Measurements from ENCODE around the gene UBE2Z. TPM values are rescaled to one million over a fixed set of nuclear protein-coding genes. Genes with fewer than 3 reads are reported as not detected.

UBE2Z gene
- total RNA-seq, 2 experiments from 2014 or later = 52.3 to 81.1 TPM

DNA sequence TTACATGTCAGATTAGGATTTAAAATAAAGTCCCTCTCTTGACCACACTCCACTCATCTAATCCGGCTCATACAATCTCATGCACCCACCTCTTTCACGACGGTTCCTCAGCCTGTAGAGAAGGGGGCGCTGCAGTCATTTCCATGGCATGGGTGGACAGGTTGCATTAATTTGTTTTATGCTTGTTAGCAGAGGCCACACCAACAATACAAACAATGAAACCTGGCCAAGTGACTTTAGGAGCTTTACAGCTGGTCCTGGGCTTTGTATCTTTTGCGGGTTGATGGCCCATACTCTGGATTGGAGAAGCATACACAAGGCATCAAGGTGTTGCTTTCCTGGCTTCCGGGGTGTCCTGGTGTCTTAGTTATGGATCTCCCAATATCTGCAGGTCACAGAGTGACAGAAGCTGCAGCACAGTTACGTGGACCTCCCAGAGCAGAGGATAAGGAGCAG lies 46.1 kb downstream of the UBE2Z start:
- no peak for TF ChIP-seq EZH2phosphoT487 (IDR thresholded peaks at IDR 0.05; ENCODE audit: borderline replicate concordance, low read depth, low read length)
- TF ChIP-seq, protein P1, sequence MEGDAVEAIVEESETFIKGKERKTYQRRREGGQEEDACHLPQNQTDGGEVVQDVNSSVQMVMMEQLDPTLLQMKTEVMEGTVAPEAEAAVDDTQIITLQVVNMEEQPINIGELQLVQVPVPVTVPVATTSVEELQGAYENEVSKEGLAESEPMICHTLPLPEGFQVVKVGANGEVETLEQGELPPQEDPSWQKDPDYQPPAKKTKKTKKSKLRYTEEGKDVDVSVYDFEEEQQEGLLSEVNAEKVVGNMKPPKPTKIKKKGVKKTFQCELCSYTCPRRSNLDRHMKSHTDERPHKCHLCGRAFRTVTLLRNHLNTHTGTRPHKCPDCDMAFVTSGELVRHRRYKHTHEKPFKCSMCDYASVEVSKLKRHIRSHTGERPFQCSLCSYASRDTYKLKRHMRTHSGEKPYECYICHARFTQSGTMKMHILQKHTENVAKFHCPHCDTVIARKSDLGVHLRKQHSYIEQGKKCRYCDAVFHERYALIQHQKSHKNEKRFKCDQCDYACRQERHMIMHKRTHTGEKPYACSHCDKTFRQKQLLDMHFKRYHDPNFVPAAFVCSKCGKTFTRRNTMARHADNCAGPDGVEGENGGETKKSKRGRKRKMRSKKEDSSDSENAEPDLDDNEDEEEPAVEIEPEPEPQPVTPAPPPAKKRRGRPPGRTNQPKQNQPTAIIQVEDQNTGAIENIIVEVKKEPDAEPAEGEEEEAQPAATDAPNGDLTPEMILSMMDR (conservative IDR thresholded peaks at IDR 0.05; ENCODE audit: low read length) = peak; percentile 73
- no peak overlapping the region for H2AFZ ChIP-seq (ENCODE audit: low read length)
- H3K4me3 ChIP-seq (ENCODE audit: low read depth, low read length, poor library complexity, severe bottlenecking) = no peak overlapping the region
- H4K20me1 ChIP-seq (ENCODE audit: insufficient read depth, low read length) = no peaks in the 10 kb centered on the region
- H3K9me2 ChIP-seq (ENCODE audit: insufficient read depth, low read length) = no peaks in the 10 kb centered on the region
- intact Hi-C loops (cut with micrococcal nuclease; ENCODE audit: unreplicated experiment) = loop anchor here (5.0 kb wide), 1 partner anchor 78 kb away; no protein-coding TSS in a partner anchor
- DNase-seq (ENCODE audit: low spot score) = peak; percentile 43
- H3K79me2 ChIP-seq (ENCODE audit: insufficient read depth, low read depth, low read length) = no peaks in the 10 kb centered on the region
- no peaks in the 10 kb centered on the region for H3K9me3 ChIP-seq (ENCODE audit: low read length)
- ChIA-PET POLR2A (no interaction called here), CTCF (ENCODE audit: unreplicated experiment) (interaction anchor here (0.7 kb wide), 1 partner anchor 79 kb away, joined by 3 read pairs; no protein-coding TSS in a partner anchor)
- peaks cover 9% of the 10 kb centered on the region for H3K4me1 ChIP-seq (ENCODE audit: insufficient read depth, low read length, poor library complexity, severe bottlenecking)
- no TSS peak for BruUV-seq (replicated peaks)
- no peaks in the 10 kb centered on the region for H3K36me3 ChIP-seq (ENCODE audit: insufficient read depth, low read length)
- H3K27ac ChIP-seq (ENCODE audit: low read depth, low read length, poor library complexity, severe bottlenecking) = no peak overlapping the region
- H3K4me2 ChIP-seq (ENCODE audit: low read length) = no peak overlapping the region

DNA sequence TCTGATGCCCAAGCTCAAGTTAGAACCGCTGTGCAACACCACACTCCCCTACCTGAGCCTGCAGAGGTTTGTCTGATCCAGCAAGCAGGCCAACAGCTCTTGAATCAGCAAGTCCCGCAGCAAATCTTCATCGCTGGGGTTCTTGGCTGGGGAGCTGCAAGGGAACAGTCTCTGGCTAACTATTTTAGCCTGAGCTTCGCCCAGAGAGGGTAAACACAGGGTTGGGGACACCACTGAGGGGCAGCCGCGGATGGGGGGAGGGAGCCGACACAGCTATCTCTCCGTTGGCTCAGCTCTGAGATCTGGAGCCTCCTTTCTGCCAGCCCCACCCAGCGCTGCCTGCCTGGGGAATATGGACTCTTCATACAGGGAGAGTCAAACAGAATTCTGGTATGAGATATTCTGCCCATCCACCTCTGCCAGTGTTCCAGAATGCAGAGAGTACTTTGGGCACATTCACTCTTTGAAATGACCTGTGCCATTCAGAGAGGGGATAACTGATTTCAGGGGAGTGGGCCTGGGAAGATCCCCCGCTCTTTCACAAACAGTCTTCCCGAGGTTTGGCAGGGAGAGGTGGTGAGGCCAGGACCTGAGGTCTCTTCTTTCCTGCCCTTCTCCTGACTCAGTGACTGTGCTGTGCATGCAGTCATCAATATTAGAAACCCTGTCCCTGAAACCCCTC lies 52.8 kb downstream of the UBE2Z start:
- H3K9me3 ChIP-seq (ENCODE audit: low read length) = no peaks in the 10 kb centered on the region
- no peaks in the 10 kb centered on the region for H3K79me2 ChIP-seq (ENCODE audit: insufficient read depth, low read depth, low read length)
- H4K20me1 ChIP-seq (ENCODE audit: insufficient read depth, low read length) = no peaks in the 10 kb centered on the region
- CTCF ChIA-PET (ENCODE audit: unreplicated experiment) = no interaction called here
- DNase-seq (ENCODE audit: low spot score) = no peak
- no peaks in the 10 kb centered on the region for H3K4me1 ChIP-seq (ENCODE audit: insufficient read depth, low read length, poor library complexity, severe bottlenecking)
- H3K4me2 ChIP-seq (ENCODE audit: low read length) = no peak overlapping the region
- no peaks in the 10 kb centered on the region for H3K9me2 ChIP-seq (ENCODE audit: insufficient read depth, low read length)
- POLR2A ChIA-PET = interaction anchor here (0.7 kb wide), 1 partner anchor 17 kb away, joined by 3 read pairs; the partner anchor contains the start of gene SNF8
- H3K4me3 ChIP-seq (ENCODE audit: low read depth, low read length, poor library complexity, severe bottlenecking) = no peak overlapping the region
- no peak for TF ChIP-seq EZH2phosphoT487 (IDR thresholded peaks at IDR 0.05; ENCODE audit: borderline replicate concordance, low read depth, low read length)
- TF ChIP-seq, protein P1 (conservative IDR thresholded peaks at IDR 0.05; ENCODE audit: low read length) = no peak
- H3K27ac ChIP-seq (ENCODE audit: low read depth, low read length, poor library complexity, severe bottlenecking) = no peak overlapping the region
- H2AFZ ChIP-seq (ENCODE audit: low read length) = no peak overlapping the region
- BruUV-seq (replicated peaks) = no TSS peak
- intact Hi-C loops (cut with micrococcal nuclease; ENCODE audit: unreplicated experiment) = no loop called here
- no peaks in the 10 kb centered on the region for H3K36me3 ChIP-seq (ENCODE audit: insufficient read depth, low read length)
